ENCODE results near the gene RPS27L. TPM values are rescaled to one million over a fixed set of nuclear protein-coding genes. Genes with fewer than 3 reads are reported as not detected.

The RPS27L gene
- total and polyA plus RNA-seq, 9 of the 15 experiments (the other 6 are each of a cell fraction or from before 2014, with no cell fraction given), result 72.2 to 382 (median 116) TPM

GRCh38 chr15:63188926-63189871 is 31.9 kb upstream of the RPS27L start, which contains the start of gene RAB8B (continued):
- TF ChIP-seq, protein P1, sequence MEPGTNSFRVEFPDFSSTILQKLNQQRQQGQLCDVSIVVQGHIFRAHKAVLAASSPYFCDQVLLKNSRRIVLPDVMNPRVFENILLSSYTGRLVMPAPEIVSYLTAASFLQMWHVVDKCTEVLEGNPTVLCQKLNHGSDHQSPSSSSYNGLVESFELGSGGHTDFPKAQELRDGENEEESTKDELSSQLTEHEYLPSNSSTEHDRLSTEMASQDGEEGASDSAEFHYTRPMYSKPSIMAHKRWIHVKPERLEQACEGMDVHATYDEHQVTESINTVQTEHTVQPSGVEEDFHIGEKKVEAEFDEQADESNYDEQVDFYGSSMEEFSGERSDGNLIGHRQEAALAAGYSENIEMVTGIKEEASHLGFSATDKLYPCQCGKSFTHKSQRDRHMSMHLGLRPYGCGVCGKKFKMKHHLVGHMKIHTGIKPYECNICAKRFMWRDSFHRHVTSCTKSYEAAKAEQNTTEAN (CRISPR knock-in tag; IDR thresholded peaks at IDR 0.05), result no peak
- TF ChIP-seq TAF7 (tag; IDR thresholded peaks at IDR 0.05) (no peak), CREM (IDR thresholded peaks at IDR 0.05; ENCODE audit: low read depth) (peak; percentile 98), HNRNPLL (IDR thresholded peaks at IDR 0.05; ENCODE audit: low read depth, low read length, poor library complexity, severe bottlenecking) (no peak), FOXP1 (CRISPR knock-in tag; IDR thresholded peaks at IDR 0.05) (no peak), NFIC (IDR thresholded peaks at IDR 0.05) (no peak), MBD1 (CRISPR knock-in tag; IDR thresholded peaks at IDR 0.05) (no peak), CCAR2 (IDR thresholded peaks at IDR 0.05; ENCODE audit: low read depth, low read length) (no peak), U2AF2 (optimal IDR thresholded peaks at IDR 0.05; ENCODE audit: low read depth, low read length) (no peak), ARID1B (IDR thresholded peaks at IDR 0.05) (no peak), FOXK1 (CRISPR knock-in tag; IDR thresholded peaks at IDR 0.05; ENCODE audit: borderline replicate concordance) (no peak), CHD1 (IDR thresholded peaks at IDR 0.05; ENCODE audit: low read length) (no peak), ATF7 (IDR thresholded peaks at IDR 0.05) (peak; percentile 55), ZNF780A (CRISPR knock-in tag; IDR thresholded peaks at IDR 0.05) (no peak), MYNN (IDR thresholded peaks at IDR 0.05) (no peak), MYNN (CRISPR knock-in tag; IDR thresholded peaks at IDR 0.05) (no peak), STAG1 (CRISPR knock-in tag; IDR thresholded peaks at IDR 0.05; ENCODE audit: borderline replicate concordance) (no peak), ZNF133 (CRISPR knock-in tag; IDR thresholded peaks at IDR 0.05) (no peak)
- TF ChIP-seq, protein P2, sequence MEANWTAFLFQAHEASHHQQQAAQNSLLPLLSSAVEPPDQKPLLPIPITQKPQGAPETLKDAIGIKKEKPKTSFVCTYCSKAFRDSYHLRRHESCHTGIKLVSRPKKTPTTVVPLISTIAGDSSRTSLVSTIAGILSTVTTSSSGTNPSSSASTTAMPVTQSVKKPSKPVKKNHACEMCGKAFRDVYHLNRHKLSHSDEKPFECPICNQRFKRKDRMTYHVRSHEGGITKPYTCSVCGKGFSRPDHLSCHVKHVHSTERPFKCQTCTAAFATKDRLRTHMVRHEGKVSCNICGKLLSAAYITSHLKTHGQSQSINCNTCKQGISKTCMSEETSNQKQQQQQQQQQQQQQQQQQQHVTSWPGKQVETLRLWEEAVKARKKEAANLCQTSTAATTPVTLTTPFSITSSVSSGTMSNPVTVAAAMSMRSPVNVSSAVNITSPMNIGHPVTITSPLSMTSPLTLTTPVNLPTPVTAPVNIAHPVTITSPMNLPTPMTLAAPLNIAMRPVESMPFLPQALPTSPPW (CRISPR knock-in tag; IDR thresholded peaks at IDR 0.05), result peak; percentile 98
- TF ChIP-seq, protein P3, sequence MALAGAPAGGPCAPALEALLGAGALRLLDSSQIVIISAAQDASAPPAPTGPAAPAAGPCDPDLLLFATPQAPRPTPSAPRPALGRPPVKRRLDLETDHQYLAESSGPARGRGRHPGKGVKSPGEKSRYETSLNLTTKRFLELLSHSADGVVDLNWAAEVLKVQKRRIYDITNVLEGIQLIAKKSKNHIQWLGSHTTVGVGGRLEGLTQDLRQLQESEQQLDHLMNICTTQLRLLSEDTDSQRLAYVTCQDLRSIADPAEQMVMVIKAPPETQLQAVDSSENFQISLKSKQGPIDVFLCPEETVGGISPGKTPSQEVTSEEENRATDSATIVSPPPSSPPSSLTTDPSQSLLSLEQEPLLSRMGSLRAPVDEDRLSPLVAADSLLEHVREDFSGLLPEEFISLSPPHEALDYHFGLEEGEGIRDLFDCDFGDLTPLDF (CRISPR knock-in tag; IDR thresholded peaks at IDR 0.05), result 0 out of 2 replicates have a peak, but pooled peaks have one; percentile 38
- TF ChIP-seq, protein P4, sequence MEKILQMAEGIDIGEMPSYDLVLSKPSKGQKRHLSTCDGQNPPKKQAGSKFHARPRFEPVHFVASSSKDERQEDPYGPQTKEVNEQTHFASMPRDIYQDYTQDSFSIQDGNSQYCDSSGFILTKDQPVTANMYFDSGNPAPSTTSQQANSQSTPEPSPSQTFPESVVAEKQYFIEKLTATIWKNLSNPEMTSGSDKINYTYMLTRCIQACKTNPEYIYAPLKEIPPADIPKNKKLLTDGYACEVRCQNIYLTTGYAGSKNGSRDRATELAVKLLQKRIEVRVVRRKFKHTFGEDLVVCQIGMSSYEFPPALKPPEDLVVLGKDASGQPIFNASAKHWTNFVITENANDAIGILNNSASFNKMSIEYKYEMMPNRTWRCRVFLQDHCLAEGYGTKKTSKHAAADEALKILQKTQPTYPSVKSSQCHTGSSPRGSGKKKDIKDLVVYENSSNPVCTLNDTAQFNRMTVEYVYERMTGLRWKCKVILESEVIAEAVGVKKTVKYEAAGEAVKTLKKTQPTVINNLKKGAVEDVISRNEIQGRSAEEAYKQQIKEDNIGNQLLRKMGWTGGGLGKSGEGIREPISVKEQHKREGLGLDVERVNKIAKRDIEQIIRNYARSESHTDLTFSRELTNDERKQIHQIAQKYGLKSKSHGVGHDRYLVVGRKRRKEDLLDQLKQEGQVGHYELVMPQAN (IDR thresholded peaks at IDR 0.05; ENCODE audit: borderline replicate concordance), result no peak

Data from K562 (cell line).